Pancreas (tissue), 10 donors: Measurements from ENCODE around the gene NCAM2. TPM values are rescaled to one million over a fixed set of nuclear protein-coding genes. Genes with fewer than 3 reads are reported as not detected.

Experiments
- ATAC-seq, 4 donors: fragments of 200-7000 bp; cut with Tn5 transposase; one replicate each; pipeline versions ENCODE4 v1.8.0 to v1.9.1; 2020; ENCODE audit warnings: mild to moderate bottlenecking in 4 of 4, moderate library complexity in 4 of 4
- DNase-seq, 6 donors: peaks; one replicate each; pipeline ENCODE4 v3.0.0-alpha.2; 2020
- FAIRE-seq: peaks from 2 replicates; lab custom pipeline; 2012; peaks lifted over from hg19 to GRCh38; lab: Jason Lieb, UNC
- H3K27ac ChIP-seq, 4 donors: fragments of 200-600 bp; sonication (generic); 1 replicate in 3 of 4; 2 replicates in 1 of 4; pipeline versions ENCODE4 v1.5.0 to v1.8.0; 2020
- H3K27me3 ChIP-seq, 4 donors: fragments of 200-600 bp; one replicate each; pipeline ENCODE4 v1.8.0; 2021
- H3K36me3 ChIP-seq, 3 donors: fragments of 200-600 bp; sonication (generic) in 1 of 3; one replicate each; pipeline versions ENCODE4 v1.5.0 to v1.8.0; 2020 to 2021
- H3K4me1 ChIP-seq, 3 donors: fragments of 200-600 bp; one replicate each; pipeline ENCODE4 v1.8.0; 2021
- H3K4me3 ChIP-seq, 4 donors: fragments of 200-600 bp; sonication (generic) in 2 of 4; one replicate each; pipeline versions ENCODE4 v1.5.0 to v1.8.0; 2020 to 2021
- H3K9me3 ChIP-seq, 4 donors: fragments of 200-600 bp; one replicate each; pipeline ENCODE4 v1.8.0; 2021
- WGBS, 2 donors: extraction: QIAGEN DNeasy Blood & Tissue Kit; methylation state at CpG; one replicate each; pipeline ENCODE4 v1.1.7; 2013; 5-methylcytosine and 5-hydroxymethylcytosine counted together
- intact Hi-C, 3 donors: fragments of 100-400 bp; cut with DNase I; formaldehyde crosslinking; loops; one replicate each; pipeline versions ENCODE4 v1.11.1 to v1.14.2; 2022
- polyA plus RNA-seq, 2 donors: library from polyadenylated mRNA; stranded (reverse); fragments of 200-250 nt; gene quantifications; one replicate each; pipeline ENCODE4 v1.2.3, GENCODE V29; 2013
- total RNA-seq, 6 donors: library from RNA; stranded (reverse); fragmentation: NEBNext Ultra II Directional in 4 of 6; extraction: Animal tissue kit (Norgen Biotek cat#: 25700) in 4 of 6; gene quantifications; one replicate each; pipeline versions ENCODE4 v1.2.1 to v1.2.4, GENCODE V29; 2021 to 2023
- TF ChIP-seq, protein P1 (sequence below), 4 donors: fragments of 200-600 bp; sonication (generic) in 3 of 4; IDR thresholded peaks; one replicate each; pipeline versions ENCODE4 v1.5.0 to v1.8.0; 2021; ENCODE audit warnings: antibody characterized with exemption in 4 of 4
- donor health status: healthy with polysubstance abuse.
- donor health status: DM: no; HTN: no; CAD: no; lungs with moderate emphysema.
- donor health status: DM: no; HTN: no; CAD: no.
- donor health status: control.
- donor health status: control.
- donor health status: Bipolar disorder and iron deficiency.
- donor health status: DM: yes; HTN: yes; CAD: no.
- donor health status: DM: no; HTN: no; CAD: no.
- donor health status: DM: no; HTN: no; CAD: no.
- donor health status: DM: yes; HTN: yes; CAD: no.

Gene NCAM2
- total and polyA plus RNA-seq, 8 donors: under 0.01 to 1.0 (median 0.27) TPM

DNA sequence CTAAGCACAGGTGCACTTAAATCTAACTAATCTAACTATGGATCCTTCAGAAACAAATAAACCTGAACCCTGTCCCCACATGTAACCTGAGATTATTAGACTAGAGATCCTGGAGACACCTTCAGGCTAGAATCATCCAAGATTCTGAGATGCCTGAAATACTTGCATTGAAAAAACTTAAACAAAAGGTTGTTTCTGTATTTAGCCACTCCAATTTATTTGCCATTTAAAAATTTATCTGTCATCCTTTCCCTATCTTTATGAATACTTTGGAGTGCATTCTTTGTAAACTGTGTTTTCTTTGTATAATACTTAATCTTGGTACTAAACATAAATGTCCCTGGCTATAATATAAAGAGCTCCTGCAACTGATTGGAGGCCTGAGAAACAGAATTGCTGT lies 270.7 kb downstream of the NCAM2 start:
- no peak for FAIRE-seq
- TF ChIP-seq, protein P1, sequence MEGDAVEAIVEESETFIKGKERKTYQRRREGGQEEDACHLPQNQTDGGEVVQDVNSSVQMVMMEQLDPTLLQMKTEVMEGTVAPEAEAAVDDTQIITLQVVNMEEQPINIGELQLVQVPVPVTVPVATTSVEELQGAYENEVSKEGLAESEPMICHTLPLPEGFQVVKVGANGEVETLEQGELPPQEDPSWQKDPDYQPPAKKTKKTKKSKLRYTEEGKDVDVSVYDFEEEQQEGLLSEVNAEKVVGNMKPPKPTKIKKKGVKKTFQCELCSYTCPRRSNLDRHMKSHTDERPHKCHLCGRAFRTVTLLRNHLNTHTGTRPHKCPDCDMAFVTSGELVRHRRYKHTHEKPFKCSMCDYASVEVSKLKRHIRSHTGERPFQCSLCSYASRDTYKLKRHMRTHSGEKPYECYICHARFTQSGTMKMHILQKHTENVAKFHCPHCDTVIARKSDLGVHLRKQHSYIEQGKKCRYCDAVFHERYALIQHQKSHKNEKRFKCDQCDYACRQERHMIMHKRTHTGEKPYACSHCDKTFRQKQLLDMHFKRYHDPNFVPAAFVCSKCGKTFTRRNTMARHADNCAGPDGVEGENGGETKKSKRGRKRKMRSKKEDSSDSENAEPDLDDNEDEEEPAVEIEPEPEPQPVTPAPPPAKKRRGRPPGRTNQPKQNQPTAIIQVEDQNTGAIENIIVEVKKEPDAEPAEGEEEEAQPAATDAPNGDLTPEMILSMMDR (IDR thresholded peaks at IDR 0.05): no peak
- Histone ChIP-seq H3K9me3 (no peaks in the 10 kb centered on the region), H3K4me3 (no peak overlapping the region), H3K27me3 (no peaks in the 10 kb centered on the region), H3K36me3 (no peaks in the 10 kb centered on the region), H3K4me1 (no peaks in the 10 kb centered on the region), H3K27ac (no peak overlapping the region)
- no peak for DNase-seq
- no peak for ATAC-seq
- intact Hi-C loops: no loop called here

DNA sequence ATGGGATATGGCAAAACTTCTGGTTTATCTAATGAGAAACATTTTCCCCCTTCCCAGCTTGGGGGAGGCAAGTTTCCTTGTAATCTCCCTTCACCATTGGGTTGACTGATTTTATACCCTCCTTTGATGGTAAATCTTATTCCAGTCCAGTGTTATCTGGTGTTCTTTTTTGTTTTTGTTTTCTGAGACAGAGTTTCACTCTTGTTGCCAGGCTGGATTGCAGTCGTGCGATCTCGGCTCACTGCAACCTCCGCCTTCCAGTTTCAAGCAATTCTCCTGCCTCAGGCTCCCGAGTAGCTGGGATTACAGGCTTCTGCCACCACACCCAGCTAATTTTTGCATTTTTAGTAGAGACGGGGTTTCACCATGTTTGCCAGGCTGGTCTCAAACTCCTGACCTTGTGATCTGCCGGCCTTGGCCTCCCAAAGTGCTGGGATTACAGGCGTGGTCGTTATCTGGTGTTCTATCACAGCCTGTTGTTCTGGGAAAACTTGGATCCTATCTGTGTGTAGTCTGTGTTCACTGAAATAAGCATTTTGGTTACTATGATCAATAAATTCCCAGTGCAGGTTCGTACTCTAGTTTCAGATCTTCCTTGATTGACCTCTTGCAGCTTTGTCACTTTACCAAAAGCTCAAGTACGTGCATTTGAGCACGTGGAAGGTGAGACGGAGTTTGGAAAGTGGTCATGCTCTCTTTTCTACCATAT lies 281.1 kb downstream of the NCAM2 start:
- no peaks in the 10 kb centered on the region for H3K36me3 ChIP-seq
- H3K4me3 ChIP-seq: no peak overlapping the region
- TF ChIP-seq, protein P1 (IDR thresholded peaks at IDR 0.05): no peak
- H3K27ac ChIP-seq: no peak overlapping the region
- H3K4me1 ChIP-seq: no peaks in the 10 kb centered on the region
- H3K27me3 ChIP-seq: no peaks in the 10 kb centered on the region
- DNase-seq (no peak), ATAC-seq (no peak), FAIRE-seq (no peak)
- 51 to 57% methylated on average over 13 of the region's 13 CpGs for WGBS, 2 donors
- intact Hi-C loops: no loop called here
- no peaks in the 10 kb centered on the region for H3K9me3 ChIP-seq

DNA sequence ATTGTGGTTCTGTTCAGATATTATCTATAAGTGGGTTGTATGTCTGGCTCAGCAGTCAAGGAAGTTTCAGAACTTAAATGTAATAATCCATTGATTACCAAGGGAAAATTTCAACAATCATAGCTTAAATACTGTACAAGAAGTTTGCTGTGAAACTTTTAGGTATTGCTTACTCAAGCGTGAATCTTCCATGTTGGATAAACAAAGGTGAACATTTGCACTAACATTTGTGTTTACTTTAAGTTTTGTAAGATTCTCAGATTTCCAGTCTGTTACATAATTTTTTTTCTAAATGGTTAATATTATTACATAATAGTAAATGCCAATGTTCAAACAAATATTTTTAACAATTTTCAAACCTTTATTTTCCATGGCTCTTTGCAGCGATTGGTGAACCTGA lies 285.6 kb downstream of the NCAM2 start:
- H3K27ac ChIP-seq: no peak overlapping the region
- H3K4me1 ChIP-seq: no peaks in the 10 kb centered on the region
- FAIRE-seq: no peak
- intact Hi-C loops: no loop called here
- WGBS, 2 donors: 57 to 66% methylated on average over 2 of the region's 2 CpGs
- TF ChIP-seq, protein P1 (IDR thresholded peaks at IDR 0.05): no peak
- no peaks in the 10 kb centered on the region for H3K36me3 ChIP-seq
- H3K4me3 ChIP-seq: no peak overlapping the region
- H3K9me3 ChIP-seq: no peaks in the 10 kb centered on the region
- ATAC-seq: no peak
- no peak for DNase-seq
- H3K27me3 ChIP-seq: no peaks in the 10 kb centered on the region

DNA sequence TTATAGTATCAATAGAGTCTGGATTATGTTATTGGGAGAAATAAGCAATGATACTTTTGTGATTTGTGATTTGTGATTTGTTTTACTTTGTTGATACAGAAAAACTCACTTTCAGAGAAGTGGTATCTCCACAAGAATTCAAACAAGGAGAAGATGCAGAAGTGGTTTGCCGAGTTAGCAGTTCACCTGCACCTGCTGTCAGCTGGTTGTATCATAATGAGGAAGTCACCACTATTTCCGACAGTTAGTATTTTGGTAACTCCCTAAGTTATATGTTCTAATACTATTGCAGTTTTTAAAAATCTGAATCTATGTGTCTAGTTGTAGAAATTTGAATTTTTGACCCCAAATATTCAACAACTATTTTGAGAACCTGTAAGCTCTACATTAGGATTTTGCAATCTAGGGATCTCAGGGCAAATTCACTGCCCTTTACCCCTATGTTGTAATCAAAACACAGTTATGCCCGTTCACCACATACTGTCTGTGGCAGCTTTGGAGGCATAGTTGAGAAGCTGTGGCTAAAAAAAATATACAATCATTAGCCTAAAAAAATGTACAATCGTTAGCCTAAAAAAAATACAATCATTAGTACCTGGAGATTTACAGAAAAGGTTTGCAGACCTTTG lies 288.1 kb downstream of the NCAM2 start:
- FAIRE-seq (no peak), DNase-seq (no peak), ATAC-seq (no peak)
- TF ChIP-seq, protein P1 (IDR thresholded peaks at IDR 0.05): no peak
- no peak overlapping the region for H3K4me3 ChIP-seq
- no peak overlapping the region for H3K27ac ChIP-seq
- no peaks in the 10 kb centered on the region for H3K27me3 ChIP-seq
- WGBS, 2 donors: 41 to 48% methylated on average over 4 of the region's 4 CpGs
- no peaks in the 10 kb centered on the region for H3K9me3 ChIP-seq
- intact Hi-C loops: no loop called here
- no peaks in the 10 kb centered on the region for H3K4me1 ChIP-seq
- H3K36me3 ChIP-seq: no peaks in the 10 kb centered on the region

DNA sequence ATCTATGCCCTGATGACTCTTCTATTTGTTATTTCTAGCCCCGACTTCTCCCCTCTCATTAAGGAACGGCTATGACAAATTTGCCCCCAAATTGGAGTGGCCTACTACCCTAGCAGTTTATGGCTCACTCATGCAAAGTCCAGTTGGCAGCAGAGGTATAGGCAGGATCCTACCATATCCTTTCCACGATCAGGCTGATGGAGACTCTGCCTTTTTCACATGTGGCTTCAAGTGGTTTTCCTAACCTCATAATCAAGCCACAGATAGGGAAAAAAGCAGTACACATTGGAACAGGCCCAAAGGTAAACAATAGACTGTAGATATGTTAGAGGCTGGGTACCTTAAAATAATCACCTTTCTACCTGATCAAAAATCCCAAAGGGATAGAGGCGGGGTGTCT lies 292.5 kb downstream of the NCAM2 start:
- H3K36me3 ChIP-seq: no peaks in the 10 kb centered on the region
- no peaks in the 10 kb centered on the region for H3K9me3 ChIP-seq
- ATAC-seq: no peak
- no peak for FAIRE-seq
- H3K4me3 ChIP-seq: no peak overlapping the region
- H3K4me1 ChIP-seq: no peaks in the 10 kb centered on the region
- no peaks in the 10 kb centered on the region for H3K27me3 ChIP-seq
- DNase-seq: no peak
- H3K27ac ChIP-seq: no peak overlapping the region
- intact Hi-C loops: no loop called here
- WGBS, 2 donors: 45 to 63% methylated on average over 4 of the region's 4 CpGs
- TF ChIP-seq, protein P1 (IDR thresholded peaks at IDR 0.05): no peak
